Stimulated activated CD4-positive, alpha-beta T cell treated with anti-CD3 and anti-CD28 coated beads, Interleukin-4, amount 100 ng/mL, for 4 hours (primary cell): ENCODE results near the gene C8B.

Experiments
- DNase-seq, 2 experiments: peaks; one replicate each; pipeline ENCODE4 v3.0.0-alpha.2; 2020

C8B gene

GRCh38 chr1:56897150-56898004 is 68.4 kb downstream of the C8B start:
- DNase-seq, result no peak

DNA sequence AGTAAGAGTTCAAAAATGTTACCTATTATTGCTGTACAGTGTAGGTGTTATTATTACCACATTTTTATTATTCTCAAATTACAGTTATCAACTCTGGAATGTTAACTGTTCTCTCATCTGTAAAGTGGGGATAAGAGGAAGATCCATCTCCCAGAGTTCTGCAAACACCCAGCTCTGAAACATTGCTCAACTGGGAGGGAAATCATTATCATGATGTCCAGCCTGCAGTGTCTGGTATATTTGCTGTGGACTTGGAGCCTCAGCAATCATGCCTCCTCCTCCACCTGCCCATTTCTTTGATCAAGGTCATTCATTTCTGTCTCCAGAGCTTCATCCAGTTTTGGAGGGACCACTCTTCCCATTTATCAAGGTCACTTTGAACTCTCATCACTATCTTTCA is 71.8 kb downstream of the C8B start:
- DNase-seq, result no peak

GRCh38 chr1:56890229-56890628 is 75.6 kb downstream of the C8B start:
- DNase-seq, result no peak

DNA sequence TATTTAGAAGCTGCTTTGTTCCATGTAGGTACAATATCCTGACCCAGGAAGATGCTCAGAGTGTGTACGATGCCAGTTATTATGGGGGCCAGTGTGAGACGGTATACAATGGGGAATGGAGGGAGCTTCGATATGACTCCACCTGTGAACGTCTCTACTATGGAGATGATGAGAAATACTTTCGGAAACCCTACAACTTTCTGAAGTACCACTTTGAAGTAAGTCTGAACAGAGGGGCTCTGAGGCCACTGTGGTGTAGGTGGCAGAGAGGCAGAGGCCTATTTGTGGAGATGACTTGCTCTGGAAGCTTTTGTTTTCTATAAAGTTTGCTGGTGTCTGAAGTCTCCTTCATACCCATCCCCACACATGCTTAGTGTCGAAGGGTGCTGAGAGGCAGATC is 84.4 kb downstream of the C8B start:
- no peak for DNase-seq

GRCh38 chr1:56880774-56881173 is 85.0 kb downstream of the C8B start:
- no peak for DNase-seq
